HG03342 (cell line): ENCODE measurements around the gene PCDHGA1.
"Not testable (repeated sequence)": the region's sequence is repeated elsewhere in the genome, so short reads cannot be mapped to it uniquely, and the experiment has no call there.

Experiments used
- ATAC-seq: cut with Tn5 transposase; IDR thresholded peaks from one replicate; pipeline ENCODE4 v1.9.1; 2021; ENCODE audit warnings: mild to moderate bottlenecking, moderate library complexity; ENCODE audit not compliant: unreplicated experiment

The PCDHGA1 gene

GRCh38 chr5:141330299-141331080 lies at the start of gene PCDHGA1:
Gene PCDHGA1 (plus strand): TSS chr5:141330514.
- ATAC-seq = no peak

GRCh38 chr5:141298376-141298775 lies 31.9 kb upstream of the PCDHGA1 start:
- ATAC-seq = no peak

- ATAC-seq = no peak
Measured at GRCh38 chr5:141303756-141304155, 26.6 kb upstream of the PCDHGA1 start, which contains the start of gene SLC25A2. Gene SLC25A2 (minus strand): TSS chr5:141304049. CDS start chr5:141303865, 184 bp downstream.

- no peak for ATAC-seq
Measured at GRCh38 chr5:141306630-141307029, 23.7 kb upstream of the PCDHGA1 start.

- ATAC-seq = no peak
Measured at GRCh38 chr5:141313711-141314110, 16.6 kb upstream of the PCDHGA1 start.

GRCh38 chr5:141316963-141317362 lies 13.4 kb upstream of the PCDHGA1 start:
- ATAC-seq = not testable (repeated sequence)

GRCh38 chr5:141319202-141319601 lies 11.1 kb upstream of the PCDHGA1 start:
- no peak for ATAC-seq

- no peak for ATAC-seq
Measured at GRCh38 chr5:141319699-141320098, 10.6 kb upstream of the PCDHGA1 start.

GRCh38 chr5:141320225-141321169 lies 9.8 kb upstream of the PCDHGA1 start, which contains the start of gene TAF7:
Gene TAF7 (minus strand): TSS chr5:141320784. CDS start chr5:141320044, 740 bp downstream.
- peak; percentile 92 for ATAC-seq

- no peak for ATAC-seq
Measured at GRCh38 chr5:141322261-141322660, 8.1 kb upstream of the PCDHGA1 start.

GRCh38 chr5:141326088-141326854 lies 4.0 kb upstream of the PCDHGA1 start:
- ATAC-seq = peak; percentile 83

GRCh38 chr5:141328231-141328630 lies 2.1 kb upstream of the PCDHGA1 start:
- ATAC-seq = no peak

GRCh38 chr5:141332571-141332970 lies 2.3 kb downstream of the PCDHGA1 start:
- not testable (repeated sequence) for ATAC-seq

- no peak for ATAC-seq
Measured at GRCh38 chr5:141338538-141339306, 8.4 kb downstream of the PCDHGA1 start, which contains the start of gene PCDHGA2. Gene PCDHGA2 (plus strand): TSS chr5:141338760.

- not testable (repeated sequence) for ATAC-seq
Measured at GRCh38 chr5:141340781-141341354, 10.6 kb downstream of the PCDHGA1 start.

GRCh38 chr5:141342773-141343172 lies 12.5 kb downstream of the PCDHGA1 start:
- ATAC-seq = no peak

GRCh38 chr5:141343242-141343952 lies 13.1 kb downstream of the PCDHGA1 start, which contains the start of gene PCDHGA3:
Gene PCDHGA3 (plus strand): TSS chr5:141343829. CDS start chr5:141344034, 205 bp downstream.
- ATAC-seq = no peak

GRCh38 chr5:141343953-141344463 lies 13.7 kb downstream of the PCDHGA1 start:
- ATAC-seq = no peak
